Transverse colon (tissue), 4 donors: Measurements from ENCODE around the gene TMEM50B. TPM values are rescaled to one million over a fixed set of nuclear protein-coding genes. Genes with fewer than 3 reads are reported as not detected.

Experiments used
- DNase-seq: peaks from one replicate; pipeline ENCODE4 v3.0.0-alpha.2; 2019
- H3K27ac ChIP-seq, 4 donors: fragments of 200-600 bp; sonication (generic); 2 replicates each; pipeline ENCODE4 v1.5.1; 2016 to 2018; ENCODE audit warnings: inconsistent platforms in 4 of 4
- H3K27me3 ChIP-seq: fragments of 200-600 bp; sonication (generic); 2 replicates; pipeline ENCODE4 v1.5.1; 2017; ENCODE audit warnings: inconsistent platforms
- H3K36me3 ChIP-seq, 4 donors: fragments of 200-600 bp; sonication (generic); 2 replicates each; pipeline ENCODE4 v1.5.1; 2017 to 2019; ENCODE audit warnings: inconsistent platforms in 4 of 4
- H3K4me1 ChIP-seq, 4 donors: fragments of 200-600 bp; sonication (generic); 2 replicates each; pipeline ENCODE4 v1.5.1; 2017 to 2020; ENCODE audit warnings: inconsistent platforms in 4 of 4
- H3K4me3 ChIP-seq, 4 donors: fragments of 200-600 bp; sonication (generic); 1 replicate in 1 of 4; 2 replicates in 3 of 4; pipeline versions ENCODE4 v1.5.1 to v1.6.1; 2017 to 2019; ENCODE audit warnings: inconsistent platforms in 4 of 4
- H3K9me3 ChIP-seq, 2 donors: fragments of 200-600 bp; sonication (generic); 2 replicates each; pipeline ENCODE4 v1.5.1; 2017 to 2019; ENCODE audit warnings: inconsistent platforms in 2 of 2
- EP300 ChIP-seq: sonication (generic); formaldehyde crosslinking; IDR thresholded peaks from one replicate; pipeline ENCODE4 v1.6.1; 2017; ENCODE audit warnings: antibody characterized with exemption, low read depth
- POLR2A ChIP-seq: fragments of 450-650 bp; IDR thresholded peaks from one replicate; pipeline ENCODE4 v1.6.1; 2016; ENCODE audit warnings: antibody characterized with exemption, mild to moderate bottlenecking, moderate library complexity
- POLR2AphosphoS5 ChIP-seq, 3 donors: sonication (generic); formaldehyde crosslinking; IDR thresholded peaks; one replicate each; pipeline ENCODE4 v1.6.1; 2016; ENCODE audit warnings: antibody characterized with exemption in 3 of 3
- WGBS, 2 donors: methylation state at CpG; one replicate each; pipeline ENCODE4 v1.1.5; 2018; ENCODE audit warnings: low coverage in 1 of 2; 5-methylcytosine and 5-hydroxymethylcytosine counted together
- in situ Hi-C, 4 donors: fragments of 200-750 bp; cut with MboI; loops; one replicate each; pipeline versions ENCODE4 v1.15.0 to v1.15.1; 2017; ENCODE audit warnings: low sequenced_read_pairs in 3 of 4, low pct_ligation_motif_present in 1 of 4, low pct_unique_long_range_greater_than_20kb in 1 of 4
- intact Hi-C: fragments of 100-400 bp; cut with DNase I; formaldehyde crosslinking; loops from one replicate; pipeline ENCODE4 v1.15.1; 2023; ENCODE audit warnings: low total_unique reads
- total RNA-seq, 4 donors: library from RNA; depleted of rRNA; stranded (reverse); fragments of >200 nt; gene quantifications; one replicate each; pipeline ENCODE4 v1.1.0, GENCODE V29; 2016
- TF ChIP-seq, protein P1 (sequence below), 5 experiments: fragments of 200-600 bp in 3 of 5; fragments of 450-650 bp in 2 of 5; sonication (generic) in 3 of 5; IDR thresholded peaks; 1 replicate in 2 of 5; 2 replicates in 3 of 5; pipeline ENCODE4 v1.5.1; 2016 to 2017; ENCODE audit warnings: antibody characterized with exemption in 5 of 5, inconsistent platforms in 3 of 5, mild to moderate bottlenecking in 2 of 5, moderate library complexity in 1 of 5

Gene TMEM50B
- total RNA-seq, 4 donors from 2014 or later, result 70.3 to 181 (median 105) TPM

DNA sequence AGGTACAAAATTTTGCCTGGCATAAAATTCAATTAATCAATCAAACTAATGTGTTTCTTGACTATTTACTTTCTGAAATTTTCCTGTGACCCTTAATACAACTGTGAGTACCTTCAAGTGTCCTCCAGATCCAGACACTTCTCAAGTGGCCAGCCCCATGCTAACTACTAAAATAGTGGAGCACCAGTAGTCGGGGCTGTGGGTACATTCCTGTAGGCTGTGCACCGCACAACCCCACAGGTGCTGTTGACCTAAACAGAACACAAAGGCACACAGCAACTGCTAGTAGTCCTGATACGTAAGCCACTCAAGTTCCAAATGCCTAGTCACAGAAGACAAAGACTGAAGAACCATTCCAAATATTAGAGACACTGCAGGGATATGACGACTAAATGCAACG is 36.6 kb downstream of the TMEM50B start:
- Histone ChIP-seq H3K9me3 (no peaks in the 10 kb centered on the region), H3K27me3 (no peaks in the 10 kb centered on the region), H3K36me3 (peaks cover 0 to 13% (median 5%) of the 10 kb centered on the region in 4 donors), H3K27ac (peak overlapping the region in 2 of 4 donors; percentile 51 to 70), H3K4me1 (peaks cover 0 to 12% (median 5%) of the 10 kb centered on the region in 4 donors), H3K4me3 (no peak overlapping the region)
- in situ Hi-C loops (loop anchor here in 2 of 4 donors (10.0 to 25.0 kb wide), 2 partner anchors 248 to 506 kb away; no protein-coding TSS in a partner anchor), intact Hi-C loops (loop anchor here (10.0 kb wide), 2 partner anchors 78 to 238 kb away; no protein-coding TSS in a partner anchor)
- no peak for DNase-seq
- WGBS, 2 donors, result 90% methylated on average over 2 to 5 of the region's 5 CpGs
- TF ChIP-seq POLR2AphosphoS5 (IDR thresholded peaks at IDR 0.05), result no peak
- TF ChIP-seq EP300, result no peak
- TF ChIP-seq, protein P1, sequence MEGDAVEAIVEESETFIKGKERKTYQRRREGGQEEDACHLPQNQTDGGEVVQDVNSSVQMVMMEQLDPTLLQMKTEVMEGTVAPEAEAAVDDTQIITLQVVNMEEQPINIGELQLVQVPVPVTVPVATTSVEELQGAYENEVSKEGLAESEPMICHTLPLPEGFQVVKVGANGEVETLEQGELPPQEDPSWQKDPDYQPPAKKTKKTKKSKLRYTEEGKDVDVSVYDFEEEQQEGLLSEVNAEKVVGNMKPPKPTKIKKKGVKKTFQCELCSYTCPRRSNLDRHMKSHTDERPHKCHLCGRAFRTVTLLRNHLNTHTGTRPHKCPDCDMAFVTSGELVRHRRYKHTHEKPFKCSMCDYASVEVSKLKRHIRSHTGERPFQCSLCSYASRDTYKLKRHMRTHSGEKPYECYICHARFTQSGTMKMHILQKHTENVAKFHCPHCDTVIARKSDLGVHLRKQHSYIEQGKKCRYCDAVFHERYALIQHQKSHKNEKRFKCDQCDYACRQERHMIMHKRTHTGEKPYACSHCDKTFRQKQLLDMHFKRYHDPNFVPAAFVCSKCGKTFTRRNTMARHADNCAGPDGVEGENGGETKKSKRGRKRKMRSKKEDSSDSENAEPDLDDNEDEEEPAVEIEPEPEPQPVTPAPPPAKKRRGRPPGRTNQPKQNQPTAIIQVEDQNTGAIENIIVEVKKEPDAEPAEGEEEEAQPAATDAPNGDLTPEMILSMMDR (IDR thresholded peaks at IDR 0.05), result no peak
- TF ChIP-seq POLR2A, result no peak

DNA sequence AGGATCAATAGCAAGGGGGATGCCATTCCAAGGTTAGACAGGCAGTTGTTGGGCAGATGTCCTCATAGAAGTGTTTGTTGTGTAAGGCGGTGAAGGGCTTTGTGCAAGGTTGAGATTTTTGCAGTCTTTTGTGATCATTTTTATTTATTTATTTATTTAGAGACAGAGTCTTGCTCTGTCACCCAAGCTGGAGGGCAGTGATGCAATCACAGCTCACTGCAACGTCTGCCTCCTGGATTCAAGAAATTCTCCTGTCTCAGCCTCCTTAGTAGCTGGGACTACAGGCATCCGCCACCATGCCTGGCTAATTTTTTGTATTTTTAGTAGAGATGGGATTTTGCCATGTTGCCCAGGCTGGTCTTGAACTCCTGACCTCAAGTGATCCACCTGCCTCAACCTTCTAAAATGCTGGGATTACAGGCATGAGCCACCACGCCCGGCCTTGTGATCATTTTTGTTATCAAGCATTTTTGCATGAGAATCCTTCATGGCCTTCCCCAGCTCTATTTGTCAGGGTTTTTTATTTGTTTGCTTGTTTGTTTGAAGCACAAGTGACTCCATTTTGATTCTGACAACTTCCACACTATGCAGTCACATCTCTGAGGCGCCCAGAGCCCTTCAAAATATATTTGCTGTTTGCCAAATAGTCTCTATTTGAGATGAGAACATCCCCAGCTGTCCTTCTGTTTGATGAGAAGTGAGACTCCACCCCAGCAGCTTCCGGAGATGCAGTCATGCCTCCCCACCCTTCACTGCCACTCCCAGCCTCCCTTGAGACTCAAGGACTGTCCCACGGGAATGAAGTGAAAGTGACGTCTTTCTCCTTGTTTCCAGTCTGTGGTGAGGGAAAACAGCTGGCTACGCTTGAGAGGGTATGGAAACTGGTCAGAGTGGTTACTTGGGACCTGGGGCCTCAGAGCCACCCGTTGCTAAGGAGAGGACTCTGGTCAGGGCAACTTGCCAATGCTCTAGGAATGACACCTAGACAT is 38.0 kb downstream of the TMEM50B start:
- in situ Hi-C loops (loop anchor here in 2 of 4 donors (10.0 to 25.0 kb wide), 2 partner anchors 247 to 504 kb away; no protein-coding TSS in a partner anchor), intact Hi-C loops (loop anchor here (10.0 kb wide), 2 partner anchors 77 to 237 kb away; no protein-coding TSS in a partner anchor)
- peak; percentile 59 for DNase-seq
- Histone ChIP-seq H3K4me1 (peaks cover 0 to 12% (median 5%) of the 10 kb centered on the region in 4 donors), H3K27me3 (no peaks in the 10 kb centered on the region), H3K9me3 (no peaks in the 10 kb centered on the region), H3K27ac (peak overlapping the region; percentile 43 to 70 (median 56)), H3K36me3 (peaks cover 0 to 25% (median 11%) of the 10 kb centered on the region in 4 donors), H3K4me3 (no peak overlapping the region)
- TF ChIP-seq, protein P1 (IDR thresholded peaks at IDR 0.05), result no peak
- TF ChIP-seq POLR2AphosphoS5 (IDR thresholded peaks at IDR 0.05) (peak in 2 of 3 donors; percentile 42 to 43), POLR2A (no peak), EP300 (no peak)
- WGBS, 2 donors, result 48 to 75% methylated on average over 4 to 11 of the region's 11 CpGs

DNA sequence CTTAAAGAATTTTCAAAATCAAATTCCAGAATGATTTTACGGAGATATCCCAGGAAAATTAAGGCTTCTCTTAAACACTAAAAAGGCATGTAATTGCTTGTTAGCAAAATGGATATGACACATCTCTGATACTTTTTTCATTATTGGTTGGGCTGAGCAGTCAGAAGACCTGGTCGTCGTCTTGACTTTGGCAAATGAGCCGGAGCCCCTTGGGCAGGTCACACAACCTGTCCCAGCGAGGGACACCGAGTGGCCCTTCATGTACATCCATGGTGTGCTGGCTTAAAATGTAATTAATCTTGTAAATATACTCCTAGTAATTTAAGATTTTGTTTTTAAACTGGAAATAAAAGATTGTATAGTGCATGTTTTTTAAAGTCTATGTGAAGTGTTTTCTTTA is 42.6 kb downstream of the TMEM50B start:
- Histone ChIP-seq H3K4me3 (no peak overlapping the region), H3K4me1 (peaks cover 7 to 23% (median 9%) of the 10 kb centered on the region in 4 donors), H3K36me3 (peaks cover 0 to 43% (median 21%) of the 10 kb centered on the region in 4 donors), H3K27me3 (no peaks in the 10 kb centered on the region), H3K9me3 (no peaks in the 10 kb centered on the region), H3K27ac (no peak overlapping the region)
- in situ Hi-C loops (loop anchor here in 1 of 4 donors (25.0 kb wide), 1 partner anchor 500 kb away; no protein-coding TSS in a partner anchor), intact Hi-C loops (no loop called here)
- DNase-seq, result no peak
- TF ChIP-seq, protein P1 (IDR thresholded peaks at IDR 0.05), result no peak
- TF ChIP-seq POLR2A (no peak), EP300 (no peak), POLR2AphosphoS5 (IDR thresholded peaks at IDR 0.05) (no peak)
- WGBS, 2 donors, result 82 to 89% methylated on average over 5 to 6 of the region's 6 CpGs

DNA sequence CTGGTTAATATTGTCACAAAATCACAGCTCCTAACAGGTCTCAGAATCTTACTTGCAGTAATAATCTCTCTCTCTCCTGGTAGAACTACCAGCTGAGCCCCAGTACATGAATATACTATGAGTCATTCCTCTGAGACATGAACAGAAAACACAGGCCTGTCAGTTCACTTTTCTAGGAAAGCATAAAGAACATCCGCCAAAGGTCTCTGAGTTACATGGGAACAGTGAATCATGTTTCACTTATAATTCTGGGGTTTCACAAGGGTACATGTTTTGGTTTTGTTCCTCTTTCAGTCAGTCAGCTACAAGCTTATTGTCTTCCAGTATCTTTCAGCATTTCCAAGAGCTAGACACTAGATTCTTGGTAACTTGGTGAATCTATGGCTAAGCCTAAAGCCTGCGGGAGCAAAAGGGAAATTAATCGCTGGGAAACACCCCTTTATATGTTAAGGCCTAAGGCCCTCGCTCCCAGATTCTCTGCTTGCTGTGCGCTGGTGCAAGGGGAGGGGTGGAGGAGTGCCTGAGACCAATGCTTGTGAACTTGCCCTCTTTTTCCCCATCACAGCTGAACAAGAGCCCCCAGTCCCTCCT is 44.9 kb downstream of the TMEM50B start:
- peaks cover 6 to 18% (median 6%) of the 10 kb centered on the region in 4 donors for H3K4me1 ChIP-seq
- intact Hi-C loops (no loop called here), in situ Hi-C loops (loop anchor here in 1 of 4 donors (25.0 kb wide), 1 partner anchor 498 kb away; no protein-coding TSS in a partner anchor)
- H3K9me3 ChIP-seq, result no peaks in the 10 kb centered on the region
- 62 to 85% methylated on average over 4 to 5 of the region's 5 CpGs for WGBS, 2 donors
- no peak for DNase-seq
- H3K27ac ChIP-seq, result peak overlapping the region; percentile 72 to 83 (median 78)
- peaks cover 0 to 52% (median 25%) of the 10 kb centered on the region in 4 donors for H3K36me3 ChIP-seq
- no peak overlapping the region for H3K4me3 ChIP-seq
- TF ChIP-seq EP300 (no peak), POLR2AphosphoS5 (IDR thresholded peaks at IDR 0.05) (peak; percentile 31 to 82 (median 59)), POLR2A (no peak)
- TF ChIP-seq, protein P1 (IDR thresholded peaks at IDR 0.05), result no peak
- no peaks in the 10 kb centered on the region for H3K27me3 ChIP-seq
